ENCODE data around the gene CTBP2.

CTBP2 gene

DNA sequence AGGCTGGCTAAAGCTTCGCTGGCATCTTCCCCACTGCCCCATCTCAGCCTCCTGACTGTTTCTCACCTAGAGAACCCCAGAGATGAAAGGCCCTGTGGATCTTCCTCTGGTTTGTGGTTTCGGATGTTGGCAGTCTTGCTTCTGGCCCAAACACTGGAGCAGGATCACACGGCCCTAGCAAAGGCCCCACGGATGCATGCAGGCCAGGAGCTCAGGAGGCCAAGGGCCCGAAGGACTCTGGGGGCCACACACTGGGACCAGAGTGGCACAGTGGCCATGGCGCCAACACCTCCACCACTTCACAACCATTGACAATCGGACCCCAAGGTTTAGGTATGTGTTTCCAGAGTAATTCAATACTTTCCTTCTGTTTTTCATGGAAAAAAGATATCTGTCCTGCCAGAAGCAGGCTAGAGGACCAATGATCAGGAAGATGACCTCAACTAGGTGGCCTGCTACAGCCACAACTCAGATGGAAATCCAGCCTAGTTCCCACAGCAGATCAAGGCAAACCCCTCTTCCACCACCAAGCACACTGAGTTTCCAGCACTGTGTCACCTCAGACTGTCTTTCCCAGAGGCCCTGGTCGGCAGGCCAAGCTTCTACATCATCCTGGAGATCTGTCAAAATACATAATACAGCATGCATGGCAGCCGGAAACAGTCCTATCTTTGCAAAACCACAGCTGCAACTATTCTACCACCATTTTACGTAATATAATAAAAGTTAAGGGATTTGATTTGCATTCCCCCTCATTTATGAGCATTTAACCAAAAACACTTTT lies 53.0 kb downstream of the CTBP2 start:
- no peaks in the 10 kb centered on the region for H3F3A ChIP-seq (ENCODE audit: control insufficient read depth, insufficient read depth)
- H3K4me2 ChIP-seq (ENCODE audit: low read length) = no peak overlapping the region
- peaks cover 3% of the 10 kb centered on the region; the same call in 1 of the 2 replicates for H3K79me2 ChIP-seq (ENCODE audit: control insufficient read depth, low read length)
- H3K36me3 ChIP-seq (ENCODE audit: control insufficient read depth, low read length) = peaks cover 13% of the 10 kb centered on the region; the same call in 1 of the 2 replicates
- no peak overlapping the region for H3K4me3 ChIP-seq (ENCODE audit: low read length)
- H3K9me2 ChIP-seq (replicated peaks; ENCODE audit: control insufficient read depth, low read length) = no peaks in the 10 kb centered on the region
- H3K9me3 ChIP-seq (ENCODE audit: control insufficient read depth, insufficient read depth, low read length) = no peaks in the 10 kb centered on the region; the same call in 1 of the 2 replicates
- H3K27me3 ChIP-seq (ENCODE audit: control insufficient read depth, low read length) = no peaks in the 10 kb centered on the region
- H3K27ac ChIP-seq (ENCODE audit: low read depth, low read length) = no peak overlapping the region
- no peaks in the 10 kb centered on the region for H3K4me1 ChIP-seq (ENCODE audit: control insufficient read depth, low read length)
- TF ChIP-seq EZH2phosphoT487 (IDR thresholded peaks at IDR 0.05; ENCODE audit: borderline replicate concordance, low read length) = no peak
- TF ChIP-seq CTCF (IDR thresholded peaks at IDR 0.05; ENCODE audit: low read depth, low read length, poor library complexity, severe bottlenecking) = no peak
- H4K20me1 ChIP-seq (ENCODE audit: control insufficient read depth, insufficient read depth, low read depth, low read length) = peaks cover 4% of the 10 kb centered on the region; the same call in 1 of the 2 replicates

GRCh38 chr10:125106586-125106985 lies 53.8 kb downstream of the CTBP2 start:
- H4K20me1 ChIP-seq (ENCODE audit: control insufficient read depth, insufficient read depth, low read depth, low read length) = peaks cover 4% of the 10 kb centered on the region; the same call in 1 of the 2 replicates
- TF ChIP-seq CTCF (IDR thresholded peaks at IDR 0.05; ENCODE audit: low read depth, low read length, poor library complexity, severe bottlenecking) (no peak), EZH2phosphoT487 (IDR thresholded peaks at IDR 0.05; ENCODE audit: borderline replicate concordance, low read length) (no peak)

GRCh38 chr10:125105706-125106255 lies 54.6 kb downstream of the CTBP2 start:
- Histone ChIP-seq H4K20me1 (ENCODE audit: control insufficient read depth, insufficient read depth, low read depth, low read length) (peaks cover 4% of the 10 kb centered on the region; the same call in 1 of the 2 replicates), H3K4me3 (ENCODE audit: low read length) (no peak overlapping the region), H3K4me1 (ENCODE audit: control insufficient read depth, low read length) (no peaks in the 10 kb centered on the region), H3K79me2 (ENCODE audit: control insufficient read depth, low read length) (peaks cover 3% of the 10 kb centered on the region; the same call in 1 of the 2 replicates), H3F3A (ENCODE audit: control insufficient read depth, insufficient read depth) (no peaks in the 10 kb centered on the region), H3K27me3 (ENCODE audit: control insufficient read depth, low read length) (no peaks in the 10 kb centered on the region), H3K36me3 (ENCODE audit: control insufficient read depth, low read length) (peaks cover 13% of the 10 kb centered on the region; the same call in 1 of the 2 replicates), H3K9me2 (replicated peaks; ENCODE audit: control insufficient read depth, low read length) (no peaks in the 10 kb centered on the region), H3K27ac (ENCODE audit: low read depth, low read length) (no peak overlapping the region), H3K4me2 (ENCODE audit: low read length) (no peak overlapping the region), H3K9me3 (ENCODE audit: control insufficient read depth, insufficient read depth, low read length) (no peaks in the 10 kb centered on the region; the same call in 1 of the 2 replicates)
- TF ChIP-seq EZH2phosphoT487 (IDR thresholded peaks at IDR 0.05; ENCODE audit: borderline replicate concordance, low read length) (no peak), CTCF (IDR thresholded peaks at IDR 0.05; ENCODE audit: low read depth, low read length, poor library complexity, severe bottlenecking) (no peak)

More at GRCh38 chr10:125106586-125106985, 53.8 kb downstream of the CTBP2 start:
- H3K9me2 ChIP-seq (replicated peaks; ENCODE audit: control insufficient read depth, low read length) = no peaks in the 10 kb centered on the region
- H3K4me1 ChIP-seq (ENCODE audit: control insufficient read depth, low read length) = no peaks in the 10 kb centered on the region
- H3K4me3 ChIP-seq (ENCODE audit: low read length) = no peak overlapping the region
- peaks cover 13% of the 10 kb centered on the region; the same call in 1 of the 2 replicates for H3K36me3 ChIP-seq (ENCODE audit: control insufficient read depth, low read length)
- no peak overlapping the region for H3K27ac ChIP-seq (ENCODE audit: low read depth, low read length)
- H3K27me3 ChIP-seq (ENCODE audit: control insufficient read depth, low read length) = no peaks in the 10 kb centered on the region
- H3F3A ChIP-seq (ENCODE audit: control insufficient read depth, insufficient read depth) = no peaks in the 10 kb centered on the region
- H3K4me2 ChIP-seq (ENCODE audit: low read length) = no peak overlapping the region
- H3K79me2 ChIP-seq (ENCODE audit: control insufficient read depth, low read length) = peaks cover 3% of the 10 kb centered on the region; the same call in 1 of the 2 replicates
- no peaks in the 10 kb centered on the region; the same call in 1 of the 2 replicates for H3K9me3 ChIP-seq (ENCODE audit: control insufficient read depth, insufficient read depth, low read length)
